SHP77 treated with DMSO at 0.1 percent for 48 hours (cell line): ENCODE measurements around the gene ACP5.
"Not testable (repeated sequence)": the region's sequence is repeated elsewhere in the genome, so short reads cannot be mapped to it uniquely, and the experiment has no call there.

Experiments
- DNase-seq: peaks from one replicate; lab custom pipeline; 2025; lab: John Stamatoyannopoulos, UW

The ACP5 gene

GRCh38 chr19:11578258-11579142 is 1.1 kb upstream of the ACP5 start:
- DNase-seq: no peak

DNA sequence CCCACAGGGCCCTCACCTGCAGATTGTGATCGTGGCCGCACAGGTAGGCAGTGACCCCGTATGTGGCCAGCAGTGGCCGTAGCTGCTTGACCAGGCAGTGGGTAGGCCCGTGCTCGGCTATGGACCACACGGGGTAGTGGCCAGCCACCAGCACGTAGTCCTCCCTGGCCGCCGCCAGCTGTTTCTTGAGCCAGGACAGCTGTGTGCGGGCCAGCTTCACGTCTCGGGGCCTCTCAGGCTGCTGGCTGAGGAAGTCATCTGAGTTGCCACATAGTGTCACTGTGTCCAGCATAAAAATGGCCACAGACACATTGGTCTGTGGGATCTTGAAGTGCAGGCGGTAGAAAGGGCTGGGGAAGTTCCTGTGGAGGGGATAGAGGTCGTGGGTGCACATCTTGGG is 1.2 kb downstream of the ACP5 start:
- no peak for DNase-seq

GRCh38 chr19:11574689-11575088 is 2.8 kb downstream of the ACP5 start:
- no peak for DNase-seq

DNA sequence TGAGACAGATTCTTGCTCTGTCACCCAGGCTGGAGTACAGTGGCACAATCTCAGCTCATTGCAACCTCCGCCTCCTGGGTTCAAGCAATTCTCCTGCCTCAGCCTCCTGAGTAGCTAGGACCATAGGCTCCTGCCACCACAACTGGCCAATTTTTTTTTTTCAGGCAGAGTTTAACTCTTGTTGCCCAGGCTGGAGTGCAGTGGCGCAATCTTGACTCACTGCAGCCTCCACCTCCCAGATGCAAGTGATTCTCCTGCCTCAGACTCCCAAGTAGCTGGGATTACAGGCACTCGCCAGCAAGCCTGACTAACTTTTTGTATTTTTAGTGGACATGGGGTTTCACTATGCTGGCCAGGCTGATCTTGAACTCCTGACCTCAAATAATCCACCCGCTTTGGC is 3.7 kb downstream of the ACP5 start:
- DNase-seq: not testable (repeated sequence)

- not testable (repeated sequence) for DNase-seq
Observed at GRCh38 chr19:11573354-11573753, 4.1 kb downstream of the ACP5 start.

GRCh38 chr19:11570039-11570462 is 7.4 kb downstream of the ACP5 start:
- no peak for DNase-seq

DNA sequence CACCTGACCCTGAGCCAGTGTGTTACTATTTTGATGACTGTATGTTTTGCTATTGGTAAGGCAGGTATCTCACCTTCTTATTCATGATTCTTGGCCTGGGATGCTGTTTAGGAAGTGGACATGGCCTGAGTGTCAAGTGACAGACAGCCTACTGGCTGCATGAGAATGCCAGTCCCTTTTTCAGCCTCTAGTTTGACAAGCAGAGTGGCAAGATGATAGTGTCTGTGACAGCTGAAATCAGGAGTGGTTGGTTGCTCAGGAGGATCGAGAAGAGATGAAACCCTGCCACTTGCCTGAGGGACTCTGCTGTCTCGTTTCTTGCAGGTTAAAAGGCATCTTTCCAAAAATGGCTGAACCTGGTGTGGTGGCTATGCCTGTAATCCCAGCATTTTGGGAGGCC is 11.3 kb downstream of the ACP5 start:
- no peak for DNase-seq

DNA sequence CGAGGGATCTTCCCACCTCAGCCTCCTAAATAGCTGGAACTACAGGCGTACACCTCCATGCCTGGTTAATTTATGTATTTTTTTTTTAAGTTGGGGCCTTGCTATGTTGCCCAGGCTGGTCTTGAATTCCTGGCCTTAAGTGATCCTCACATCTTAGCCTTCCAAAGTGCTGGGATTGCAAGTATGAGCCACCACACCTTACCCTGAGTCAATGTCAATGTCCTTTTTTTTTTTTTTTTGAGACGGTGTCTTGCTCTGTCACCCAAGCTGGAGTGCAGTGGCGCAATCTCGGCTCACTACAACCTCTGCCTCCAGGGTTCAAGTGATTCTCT is 11.8 kb downstream of the ACP5 start:
- DNase-seq: not testable (repeated sequence)

DNA sequence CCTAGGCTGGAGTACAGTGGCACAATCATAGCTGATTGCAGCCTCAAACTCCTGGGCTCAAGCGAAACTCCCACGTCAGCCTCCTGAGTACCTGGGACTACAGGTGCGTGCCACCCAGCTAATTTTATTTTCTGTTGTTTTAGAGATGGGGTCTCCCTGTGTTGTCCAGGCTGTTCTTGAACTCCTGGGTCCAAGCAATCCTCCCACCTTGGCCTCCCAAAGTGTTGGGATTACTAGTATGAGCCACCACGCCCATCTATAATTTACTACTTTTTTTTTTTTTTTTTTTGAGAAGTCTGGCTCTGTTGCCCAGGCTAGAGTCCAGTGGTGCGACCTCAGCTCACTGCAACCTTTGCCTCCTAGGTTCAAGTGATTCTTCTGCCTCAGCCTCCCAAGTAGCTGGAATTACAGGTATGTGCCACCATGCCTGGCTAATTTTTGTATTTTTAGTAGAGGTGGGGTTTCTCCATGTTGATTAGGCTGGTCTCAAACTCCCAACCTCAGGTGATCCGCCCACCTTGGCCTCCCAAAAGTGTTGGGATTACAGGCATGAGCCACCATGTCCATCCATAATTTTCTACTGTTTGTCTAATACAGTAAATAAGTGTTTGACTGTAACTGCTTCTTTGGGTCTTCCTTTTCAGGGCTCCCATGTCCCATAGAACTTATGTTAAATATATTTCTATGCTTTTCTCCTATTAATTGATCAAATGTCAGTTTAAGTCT is 13.2 kb downstream of the ACP5 start:
- DNase-seq: not testable (repeated sequence)

DNA sequence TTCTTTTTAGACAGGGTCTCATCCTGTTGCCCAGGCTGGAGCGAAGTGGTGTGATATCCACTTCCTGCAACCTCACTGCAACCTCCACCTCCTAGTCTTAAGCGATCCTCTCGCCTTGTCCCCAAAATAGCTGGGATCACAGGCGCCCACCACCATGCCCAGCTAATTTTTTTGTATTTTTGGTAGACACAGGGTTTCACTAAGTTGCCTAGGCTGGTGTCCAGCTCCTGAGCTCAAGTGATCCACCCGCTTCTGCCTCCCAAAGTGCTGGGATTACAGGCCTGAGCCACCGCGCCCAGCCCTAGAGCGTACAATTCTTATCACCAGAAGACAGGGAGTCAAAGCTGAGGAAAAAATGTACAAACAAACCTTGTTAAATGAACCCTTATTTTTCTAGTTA is 13.9 kb downstream of the ACP5 start:
- no peak for DNase-seq

GRCh38 chr19:11560404-11561051 is 16.9 kb downstream of the ACP5 start:
- DNase-seq: peak; percentile 73

DNA sequence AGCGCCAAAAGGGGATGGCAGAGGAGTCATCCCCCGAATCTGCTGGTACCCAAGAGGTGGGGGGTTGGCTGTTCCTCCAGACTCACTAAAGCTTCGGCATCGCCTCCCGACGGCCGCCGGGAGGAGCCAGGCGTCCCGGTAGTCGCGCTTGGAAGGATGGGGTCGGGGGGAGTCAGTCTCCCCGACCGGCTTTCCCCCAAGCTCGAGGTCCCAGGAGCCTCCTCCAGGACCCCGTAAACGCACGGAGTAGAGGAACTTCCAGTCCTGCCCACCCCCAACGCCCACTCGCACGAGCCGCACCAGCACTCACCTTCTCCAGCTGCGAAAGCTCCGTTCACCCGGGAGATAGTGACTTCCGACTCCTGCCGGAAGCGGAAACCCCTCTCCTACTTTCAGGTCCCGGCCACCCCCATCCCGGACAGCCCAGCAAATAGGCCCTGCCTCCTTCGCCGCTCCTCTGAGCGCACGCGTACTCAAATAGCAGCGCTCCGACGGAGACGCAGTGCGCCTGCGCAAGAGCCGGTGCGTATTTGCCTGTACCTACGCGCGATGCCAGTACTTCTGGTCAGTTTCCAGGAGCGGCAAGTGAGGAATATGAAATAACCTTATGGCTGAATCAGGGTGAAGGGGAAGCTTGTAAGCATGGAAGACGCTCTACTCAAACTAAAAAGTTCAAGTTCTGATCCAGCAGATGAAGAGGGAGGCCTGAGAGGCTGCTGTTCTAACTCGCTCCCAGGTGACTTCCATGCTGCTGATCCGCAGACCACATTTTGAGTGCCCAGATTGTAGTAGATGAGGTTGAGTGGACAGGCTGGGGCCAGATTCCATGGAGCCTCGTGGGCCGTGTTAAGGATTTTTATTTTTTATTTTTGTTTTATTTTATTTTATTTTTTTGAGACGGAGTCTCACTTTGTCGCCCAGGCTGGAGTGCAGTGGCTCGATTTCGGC is 18.3 kb downstream of the ACP5 start, which contains the start of gene ELOF1:
Gene ELOF1, minus strand, starts transcription at position 350 of the 948 bp plus-strand sequence. CDS start 4,883 bp downstream, outside the sequence.
- DNase-seq: peak; percentile 93

DNA sequence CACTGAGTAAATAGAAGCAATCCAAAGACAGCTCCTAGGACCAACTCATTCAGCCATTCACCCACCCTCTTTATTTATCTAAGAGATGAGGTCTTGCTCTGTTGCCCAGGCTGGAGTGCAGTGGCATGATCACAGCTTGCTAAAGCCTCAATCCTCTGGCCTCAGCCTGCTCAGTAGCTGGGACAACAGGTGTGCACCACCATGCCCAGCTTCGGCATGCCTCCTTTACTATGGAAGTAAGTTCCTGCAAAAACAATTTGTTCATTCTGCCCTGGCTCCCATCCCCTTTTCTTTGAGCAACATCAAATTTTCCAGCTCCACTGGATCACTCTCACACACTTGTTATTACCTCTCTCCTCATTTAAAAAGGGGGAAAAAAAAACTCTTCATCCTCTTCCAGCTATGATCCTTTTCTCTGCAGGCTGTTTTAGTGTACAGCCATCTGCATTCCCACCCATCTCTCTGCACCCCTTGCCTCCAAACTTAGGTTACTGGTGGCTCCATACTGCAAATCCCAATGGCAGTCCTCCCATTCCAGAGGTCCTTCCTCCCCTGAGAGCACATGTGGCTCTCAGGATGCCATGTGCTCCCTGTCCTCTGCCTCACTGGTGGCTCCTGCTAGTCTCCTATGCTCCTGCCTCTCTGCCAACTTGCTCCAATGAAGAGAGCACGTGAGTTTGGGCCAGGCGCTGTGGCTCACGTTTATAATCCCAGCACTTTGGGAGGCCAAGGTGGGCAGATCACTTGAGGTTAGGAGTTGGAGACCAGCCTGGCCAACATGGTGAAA is 20.6 kb downstream of the ACP5 start:
- DNase-seq: no peak

DNA sequence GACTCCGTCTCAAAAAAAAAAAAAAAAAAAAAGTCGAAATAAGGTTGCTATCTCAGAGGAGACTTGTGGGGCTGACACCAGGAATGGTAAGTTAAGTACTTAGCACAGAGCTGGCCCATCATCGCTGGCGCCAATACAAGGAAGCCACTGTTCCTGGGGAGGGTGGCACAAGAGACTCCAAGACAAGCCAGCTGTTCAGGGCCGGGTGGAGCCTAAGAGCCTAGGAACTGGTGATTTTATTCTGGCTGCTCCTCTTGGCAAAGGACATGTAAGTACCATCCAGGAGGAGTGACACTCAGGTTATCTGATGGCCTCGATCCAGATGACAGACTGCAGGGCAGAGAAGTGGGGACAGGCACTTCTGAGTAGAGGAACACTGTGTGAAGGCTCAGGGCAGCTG is 22.2 kb downstream of the ACP5 start:
- no peak for DNase-seq

DNA sequence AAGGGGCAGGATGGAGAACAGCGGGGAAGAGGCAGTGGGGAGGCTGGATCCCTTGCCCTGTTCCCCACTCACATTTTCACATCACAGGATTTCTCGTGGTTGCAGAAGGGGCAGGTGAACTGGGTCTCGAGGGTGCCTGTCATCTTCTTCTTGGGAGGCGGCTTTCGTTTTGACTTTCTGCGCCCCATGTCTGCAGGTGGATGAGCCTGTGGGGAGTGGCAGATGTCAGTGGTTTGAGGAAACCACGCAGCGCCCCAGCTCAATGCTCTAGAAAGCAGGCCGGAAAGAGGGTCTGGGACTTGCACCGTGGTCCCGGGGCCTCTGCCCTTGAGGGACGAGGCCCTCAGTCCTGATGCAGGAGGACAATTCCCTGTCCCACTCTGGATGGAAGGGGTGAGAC is 23.3 kb downstream of the ACP5 start:
- no peak for DNase-seq

GRCh38 chr19:11552666-11553372 is 24.6 kb downstream of the ACP5 start:
- no peak for DNase-seq

DNA sequence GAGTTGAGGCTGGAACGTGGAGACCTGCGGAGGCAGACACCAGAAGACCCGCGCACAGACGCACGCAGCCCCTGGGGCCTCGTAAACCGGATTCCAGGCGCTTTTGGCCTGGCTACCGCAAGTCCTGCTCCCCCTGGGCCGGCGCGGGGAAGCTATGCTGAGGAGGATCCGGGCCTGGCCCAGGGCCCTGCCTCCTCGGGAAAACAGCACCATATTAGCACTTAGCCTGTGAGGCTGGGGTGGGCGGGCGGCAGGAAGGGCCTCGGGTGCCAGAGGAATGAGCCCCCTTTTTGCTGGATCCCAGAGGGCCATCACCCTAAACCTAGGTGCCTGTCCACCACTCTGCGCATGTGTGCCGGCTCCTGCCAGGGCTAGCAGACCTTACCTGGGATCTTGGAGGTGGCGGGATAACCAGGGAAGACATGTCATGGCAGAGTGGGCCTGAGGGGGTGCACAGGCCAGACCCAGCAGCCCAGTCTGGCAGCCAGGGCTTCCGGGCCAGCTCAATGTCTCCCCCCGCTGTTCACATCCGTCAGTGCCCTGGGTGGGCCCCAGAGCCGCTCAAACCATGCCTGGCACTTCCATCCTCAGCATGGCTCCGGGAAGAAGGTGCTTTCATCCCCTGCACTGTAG is 25.7 kb downstream of the ACP5 start:
- DNase-seq: no peak

- DNase-seq: no peak
Observed at GRCh38 chr19:11550265-11550664, 27.2 kb downstream of the ACP5 start.

- no peak for DNase-seq
Observed at GRCh38 chr19:11549386-11549953, 28.0 kb downstream of the ACP5 start.
